ENCODE data around the gene RANBP9.

Gene RANBP9

DNA sequence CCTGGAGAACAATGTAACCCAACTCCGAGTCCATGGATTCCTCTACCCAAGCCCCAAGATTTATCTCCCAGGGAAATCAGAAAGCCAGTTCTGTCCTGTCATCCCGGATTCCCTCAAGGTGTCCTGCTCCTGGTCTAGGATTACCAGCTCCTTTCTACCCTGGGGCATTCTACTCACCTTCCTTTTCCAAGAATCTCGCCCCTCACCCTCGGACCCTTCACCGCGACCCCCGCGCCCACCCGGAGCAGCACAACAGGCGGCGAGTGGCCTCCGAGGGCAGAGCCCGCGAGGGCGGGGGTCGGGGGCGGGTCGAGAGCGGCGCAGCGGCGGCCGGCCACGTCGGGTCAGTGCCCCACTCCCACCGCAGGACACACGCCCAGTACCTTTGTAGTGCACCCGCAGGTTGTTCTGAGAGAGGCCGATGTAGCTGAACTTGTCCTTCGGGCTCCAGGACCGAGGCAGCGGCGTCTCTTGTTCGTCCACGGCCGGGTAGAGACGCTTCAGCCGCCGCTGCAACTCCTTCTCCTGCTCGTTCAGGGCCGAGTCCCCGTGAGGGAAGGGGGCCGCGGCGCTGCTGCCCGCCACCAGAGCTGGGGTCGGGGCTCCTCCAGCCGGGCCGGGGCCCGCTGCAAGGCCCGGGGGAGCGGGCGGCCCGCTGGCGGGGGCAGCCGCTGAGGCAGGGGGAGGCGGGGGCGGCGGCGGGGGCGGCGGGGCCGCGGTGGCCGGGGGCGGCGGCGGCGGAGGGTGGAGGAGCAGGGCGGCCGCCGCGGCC is 897 bp downstream of the RANBP9 start:
- no peak for DNase-seq (ENCODE audit: low read depth)

DNA sequence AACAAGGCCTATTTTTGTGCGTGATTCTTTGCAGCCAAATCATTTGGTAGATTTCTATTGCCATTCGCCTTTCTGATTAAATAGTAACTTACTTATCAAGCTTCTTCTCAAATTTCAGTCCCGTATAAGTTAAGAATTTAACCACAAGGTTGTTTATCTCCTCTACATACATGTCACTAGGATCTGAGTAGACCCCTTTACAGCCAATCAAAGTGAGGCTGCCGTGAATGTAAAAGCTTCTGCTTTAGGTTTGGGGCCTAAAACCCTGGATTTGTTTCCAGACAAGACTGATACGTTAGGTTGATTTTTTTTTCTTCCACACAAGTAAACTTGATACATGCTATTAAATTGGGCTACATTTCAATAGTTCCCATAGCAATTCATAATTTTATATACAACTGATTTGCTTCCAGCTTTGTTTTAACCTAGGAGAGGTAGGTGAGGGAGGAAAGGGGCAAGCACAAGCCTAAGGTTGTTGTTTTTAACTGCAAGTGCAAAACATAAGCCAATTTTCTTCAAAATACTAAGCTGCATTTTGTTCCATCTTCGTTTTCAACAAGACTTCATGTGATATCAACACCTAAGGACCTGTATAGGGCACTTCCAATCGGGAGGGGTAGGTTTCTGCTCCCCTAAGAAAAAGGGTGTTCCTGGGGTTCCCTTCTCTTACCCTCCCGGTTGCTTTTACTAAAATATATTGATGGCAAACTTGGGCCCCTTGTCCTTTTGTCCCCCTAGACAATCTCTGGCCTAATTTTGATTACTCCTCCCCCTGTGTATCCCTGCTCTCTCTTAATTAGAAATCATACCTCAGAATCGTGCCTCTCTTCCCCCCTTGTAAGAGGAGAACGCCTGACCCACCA is 1.7 kb downstream of the RANBP9 start:
- no peak for DNase-seq (ENCODE audit: low read depth)

DNA sequence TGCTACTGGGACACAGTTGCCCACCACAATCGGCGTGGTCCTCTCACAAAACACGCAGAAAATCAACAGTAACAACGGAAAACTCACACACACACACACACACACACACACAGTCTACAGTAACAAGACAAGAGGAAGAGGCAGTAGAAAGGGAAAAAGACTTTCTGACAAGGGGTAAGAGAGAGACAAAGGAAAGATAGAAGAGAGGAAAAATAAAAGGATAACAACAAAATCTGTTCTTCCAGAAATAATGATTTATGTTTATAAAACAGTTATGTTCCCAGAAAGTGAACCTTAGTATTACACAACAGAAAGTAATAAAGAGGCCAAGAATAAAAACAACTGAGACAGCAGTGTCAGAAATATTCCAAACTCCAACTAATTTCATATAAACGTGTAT is 2.9 kb downstream of the RANBP9 start:
- DNase-seq (ENCODE audit: low read depth): no peak

DNA sequence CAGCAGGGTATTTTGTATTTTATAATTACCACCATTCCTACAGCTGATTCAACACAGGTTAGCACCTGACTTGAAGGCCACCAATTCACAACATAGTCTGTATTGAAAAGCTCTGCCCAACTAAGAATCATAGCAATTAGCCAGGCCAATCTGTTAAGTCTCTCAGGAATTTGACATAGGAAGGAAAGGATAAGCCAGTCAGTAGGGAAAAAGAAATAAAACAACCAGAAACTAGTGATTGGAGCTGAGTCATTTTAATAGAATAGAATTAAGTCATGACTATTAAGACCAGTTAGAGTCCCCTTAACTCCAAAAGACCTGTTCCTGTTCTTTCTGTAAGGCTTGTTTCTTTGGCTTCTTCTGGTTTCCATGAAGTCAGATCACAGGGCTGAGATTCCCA is 8.1 kb downstream of the RANBP9 start:
- DNase-seq (ENCODE audit: low read depth): no peak

DNA sequence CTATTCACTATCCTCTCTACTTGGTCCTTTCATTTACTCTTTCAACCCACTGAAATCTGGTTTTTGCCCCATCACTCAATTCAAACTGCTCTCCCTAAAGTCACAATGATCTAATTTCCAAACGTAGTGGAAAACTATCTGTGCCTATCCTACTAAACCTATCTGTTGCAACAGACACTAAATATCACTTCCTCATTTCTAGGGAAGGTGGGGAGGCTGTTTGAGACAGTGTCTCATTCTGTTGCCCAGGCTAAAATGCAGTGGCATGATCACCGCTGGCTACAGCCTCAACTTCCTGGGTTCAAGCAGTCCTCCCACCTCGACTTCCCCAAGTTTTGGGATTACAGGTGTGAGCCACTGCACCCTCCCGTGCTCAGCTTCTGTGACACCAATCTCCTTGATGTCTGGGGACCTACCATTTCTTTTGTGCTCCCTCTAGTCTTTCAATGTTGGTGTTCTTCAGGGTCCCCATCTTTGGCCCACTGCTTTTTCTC is 8.8 kb downstream of the RANBP9 start:
- no peak for DNase-seq (ENCODE audit: low read depth)

DNA sequence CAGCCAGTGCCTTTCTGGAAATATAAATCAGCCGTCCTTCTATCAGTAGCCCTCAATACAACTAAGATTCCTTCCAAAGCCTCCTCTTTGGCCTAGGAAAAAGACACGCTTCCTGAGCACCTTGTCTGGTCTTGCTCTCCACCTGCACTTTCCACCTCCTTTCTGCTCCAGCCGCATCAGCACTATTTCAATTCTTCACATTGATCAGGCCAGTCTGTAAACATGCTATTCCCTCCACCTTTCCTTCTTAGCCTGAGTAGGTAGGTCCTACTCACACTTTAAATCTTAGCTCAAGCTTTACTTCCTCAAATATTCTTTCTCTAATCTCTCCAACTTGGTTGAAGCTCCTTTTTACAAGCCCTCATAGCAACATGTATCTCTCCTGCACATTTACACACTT is 11.4 kb downstream of the RANBP9 start:
- no peak for DNase-seq (ENCODE audit: low read depth)

DNA sequence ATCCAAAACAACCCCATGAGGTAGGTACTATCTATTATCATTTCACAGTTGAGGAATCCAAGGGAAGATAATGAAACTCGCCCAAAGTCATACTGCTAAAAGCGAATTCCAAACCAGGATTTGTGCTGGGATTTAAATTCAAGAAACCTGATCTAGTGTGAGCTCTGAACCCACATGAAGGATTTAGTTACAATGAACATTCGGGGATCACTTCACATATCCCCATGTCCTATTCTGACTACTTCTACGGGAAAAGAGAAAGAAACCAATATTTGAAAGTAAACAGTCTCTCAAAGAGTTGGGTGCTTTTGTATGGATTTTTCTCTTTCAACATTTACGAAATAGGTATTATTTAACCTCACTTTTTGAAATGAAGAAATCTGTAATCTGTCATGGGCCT is 12.9 kb downstream of the RANBP9 start:
- no peak for DNase-seq (ENCODE audit: low read depth)

DNA sequence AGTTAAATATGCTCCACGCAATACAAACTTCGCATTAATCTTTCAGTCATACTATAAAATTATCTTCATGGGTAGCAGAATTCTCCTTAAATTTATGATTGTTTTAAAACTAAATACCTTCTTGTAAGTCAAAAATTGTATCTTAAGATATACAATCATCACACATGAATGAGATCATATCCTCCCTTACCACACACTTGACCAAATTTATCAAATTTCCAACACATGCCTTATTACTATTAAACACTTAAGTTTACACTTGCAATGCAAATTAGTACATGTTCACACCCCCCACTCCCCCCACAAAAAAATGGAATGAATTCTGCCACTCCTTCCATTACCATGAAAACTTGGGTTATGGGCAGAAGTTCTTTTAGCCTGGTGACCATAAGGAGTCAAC is 13.8 kb downstream of the RANBP9 start:
- DNase-seq (ENCODE audit: low read depth): no peak

DNA sequence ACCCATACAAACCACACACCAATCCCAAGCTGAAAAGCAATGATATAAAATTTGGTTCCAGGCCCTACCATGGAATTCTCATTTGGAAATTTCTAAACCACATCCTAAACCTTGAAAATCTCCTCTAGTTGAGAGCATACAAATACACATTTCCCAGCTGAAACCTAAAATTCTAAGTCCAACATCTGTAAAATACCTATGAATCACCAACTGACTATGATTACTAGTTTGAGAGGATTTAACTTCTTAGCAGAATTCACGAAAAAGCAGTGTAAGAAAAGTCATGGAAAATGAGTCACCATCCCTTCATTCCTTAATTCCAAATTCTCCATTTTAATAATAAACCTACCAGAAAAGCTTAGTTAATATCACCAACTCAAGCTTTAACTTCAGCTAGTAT is 15.4 kb downstream of the RANBP9 start:
- no peak for DNase-seq (ENCODE audit: low read depth)

DNA sequence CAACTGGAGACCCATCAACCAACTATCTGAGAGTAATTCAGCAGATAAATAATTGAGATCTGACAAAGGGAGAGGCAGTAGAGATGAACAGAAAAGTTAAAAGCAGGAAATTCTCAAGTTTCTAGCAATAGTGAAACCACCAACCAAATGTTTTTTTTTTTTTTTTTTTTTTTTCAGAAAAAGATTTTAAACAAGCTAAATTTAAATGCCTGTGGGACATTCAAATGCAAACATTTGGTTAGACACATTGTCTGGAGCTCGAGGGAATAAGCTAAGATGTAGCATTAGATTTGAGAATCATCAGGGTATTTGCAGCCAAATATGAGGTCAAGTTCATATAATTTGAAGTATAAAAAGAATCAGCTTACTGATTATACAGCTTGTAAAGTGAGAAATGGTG is 16.4 kb downstream of the RANBP9 start:
- DNase-seq (ENCODE audit: low read depth): no peak

DNA sequence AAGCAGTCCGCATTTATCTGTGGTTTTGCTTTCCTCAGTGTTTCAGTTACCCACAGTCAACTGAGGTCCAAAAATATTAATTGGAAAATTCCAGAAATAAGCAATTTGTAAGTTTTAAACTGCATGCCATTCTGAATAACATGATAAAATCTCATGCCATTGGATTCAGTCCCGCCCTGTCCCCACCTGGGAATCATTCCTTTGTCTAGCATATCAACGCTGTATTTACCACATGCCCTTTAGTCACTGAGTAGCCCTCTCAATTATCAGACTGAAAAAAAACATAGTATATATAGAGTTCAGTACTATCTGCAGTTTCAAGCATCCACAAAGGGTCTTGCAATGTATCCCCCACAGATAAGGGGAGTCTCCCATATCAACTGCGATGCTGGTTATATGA is 17.1 kb downstream of the RANBP9 start:
- no peak for DNase-seq (ENCODE audit: low read depth)

DNA sequence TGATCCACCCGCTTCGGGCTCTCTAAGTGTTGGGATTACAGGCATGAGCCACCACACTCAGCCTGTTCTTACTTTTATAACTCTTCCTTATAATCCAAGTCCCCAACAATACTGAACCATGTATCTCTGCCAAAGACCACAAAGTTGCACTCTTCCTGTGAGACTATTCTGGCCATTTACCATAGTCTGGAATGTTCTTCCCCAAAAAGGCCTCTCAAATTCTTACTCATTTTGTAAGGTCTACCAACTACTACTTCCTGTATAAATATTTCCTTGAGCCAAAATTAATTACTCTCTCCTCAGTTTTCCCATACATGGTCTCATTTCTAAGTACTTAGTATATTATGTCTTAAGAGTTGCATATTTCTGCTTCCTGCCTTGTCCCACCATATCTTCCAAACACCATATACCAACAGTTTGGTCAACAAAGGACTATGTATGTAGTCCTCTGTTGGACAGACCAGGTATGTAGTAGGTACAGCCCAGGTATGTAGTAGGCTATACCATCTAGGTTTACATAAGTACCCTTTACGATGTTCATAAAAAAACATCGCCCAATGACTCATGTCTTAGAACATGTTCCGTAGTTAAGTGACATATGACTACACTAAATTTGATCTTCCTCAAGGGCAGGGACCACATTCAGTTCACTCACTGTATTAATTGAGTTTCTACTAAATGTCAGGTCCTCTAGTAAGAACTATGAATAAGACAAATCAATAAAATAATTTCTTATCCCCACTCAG is 22.0 kb downstream of the RANBP9 start:
- no peak for DNase-seq (ENCODE audit: low read depth)

DNA sequence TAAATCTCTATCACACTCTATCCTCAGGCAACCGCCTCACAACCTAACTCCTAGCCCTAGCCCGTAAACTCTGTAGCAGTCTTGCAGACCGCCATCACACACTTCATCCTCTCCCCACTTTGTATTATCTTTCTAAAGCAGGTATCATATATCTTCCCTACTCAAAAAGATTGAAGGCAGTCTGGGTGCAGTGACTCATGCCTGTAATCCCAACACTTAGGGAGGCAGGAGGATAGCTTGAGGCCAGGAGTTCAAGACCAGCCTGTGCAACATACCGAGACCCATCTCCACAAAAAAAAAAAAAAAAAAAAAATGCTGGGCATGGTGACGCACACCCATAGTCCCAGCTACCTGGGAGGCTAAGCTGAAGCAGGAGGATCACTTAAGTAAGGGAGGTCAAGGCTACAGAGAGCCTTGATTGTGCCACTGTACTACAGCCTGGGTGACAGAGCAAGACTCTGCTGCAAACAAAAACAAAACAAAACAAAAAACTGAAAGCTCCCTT is 22.9 kb downstream of the RANBP9 start:
- no peak for DNase-seq (ENCODE audit: low read depth)

DNA sequence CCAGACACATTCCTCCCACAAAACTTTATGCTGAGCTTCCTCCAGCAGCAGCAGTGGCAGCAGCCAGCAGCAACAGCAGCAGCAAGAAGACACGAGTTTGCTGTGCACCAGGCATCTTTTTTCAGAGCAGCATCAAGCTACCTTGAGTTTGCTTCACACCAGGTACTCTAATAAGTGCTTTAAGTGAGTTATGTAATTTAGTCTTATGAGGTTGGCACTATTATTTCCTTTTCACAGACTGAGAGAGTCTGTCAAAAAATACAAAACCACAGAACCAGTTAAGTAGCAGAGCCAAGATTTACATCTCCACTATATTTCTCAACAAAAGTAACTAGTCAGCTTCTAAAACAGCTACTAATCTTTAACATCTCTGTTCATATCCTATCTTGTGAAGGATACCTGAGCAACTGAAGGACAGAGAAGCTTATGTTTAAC is 23.7 kb downstream of the RANBP9 start:
- no peak for DNase-seq (ENCODE audit: low read depth)

DNA sequence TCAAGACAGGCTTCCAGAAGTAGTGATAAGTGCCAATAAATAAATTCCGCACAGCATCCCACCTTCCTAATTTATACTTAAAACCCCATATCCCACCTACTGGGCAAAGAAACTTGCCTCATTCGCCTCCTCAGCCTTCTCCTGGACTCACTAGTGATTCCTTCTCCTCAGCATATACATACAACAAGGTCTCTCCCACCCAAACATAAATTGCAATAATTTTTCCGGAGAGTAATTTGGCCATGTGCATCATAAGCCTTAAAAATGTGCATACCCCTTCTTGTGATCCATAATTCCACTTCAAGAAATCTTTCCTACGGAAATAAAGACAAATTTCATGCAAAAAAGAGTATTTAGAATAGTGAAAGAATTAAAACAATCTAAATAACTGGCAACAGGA is 26.8 kb downstream of the RANBP9 start:
- DNase-seq (ENCODE audit: low read depth): no peak

DNA sequence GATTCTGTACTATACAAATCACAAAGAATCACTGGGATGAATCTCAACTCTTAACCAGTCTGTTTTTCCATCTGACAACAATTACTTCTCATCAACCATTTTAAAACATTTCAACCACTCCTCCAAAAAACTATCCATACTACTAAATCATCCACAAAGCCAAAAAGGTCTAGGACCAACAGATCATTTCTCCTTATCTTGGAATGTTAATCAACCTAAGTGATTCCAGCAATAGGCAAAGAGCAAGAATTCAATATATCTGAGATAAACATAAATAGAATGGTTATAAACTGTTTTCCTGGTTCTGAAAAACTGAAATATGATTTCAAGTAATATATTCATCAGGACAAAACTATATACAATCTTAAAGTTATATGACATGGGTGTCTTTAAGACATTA is 28.6 kb downstream of the RANBP9 start:
- DNase-seq (ENCODE audit: low read depth): no peak

DNA sequence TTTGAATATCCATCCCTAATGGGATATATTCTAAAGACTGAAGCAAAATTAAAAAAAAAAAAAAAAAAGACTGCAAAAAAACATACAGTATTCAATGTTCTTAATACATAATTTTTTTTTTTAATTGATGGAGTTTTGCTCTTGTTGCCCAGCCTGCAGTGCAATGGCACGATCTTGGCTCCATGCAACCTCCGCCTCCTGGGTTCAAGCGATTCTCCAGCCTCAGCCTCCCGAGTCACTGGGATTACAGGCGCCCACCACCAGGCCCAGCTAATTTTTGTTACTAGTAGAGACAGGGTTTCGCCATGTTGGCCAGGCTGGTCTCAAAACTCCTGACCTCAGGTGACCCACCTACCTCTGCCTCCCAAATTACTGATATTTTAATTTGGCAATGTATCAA is 29.3 kb downstream of the RANBP9 start:
- DNase-seq (ENCODE audit: low read depth): no peak

DNA sequence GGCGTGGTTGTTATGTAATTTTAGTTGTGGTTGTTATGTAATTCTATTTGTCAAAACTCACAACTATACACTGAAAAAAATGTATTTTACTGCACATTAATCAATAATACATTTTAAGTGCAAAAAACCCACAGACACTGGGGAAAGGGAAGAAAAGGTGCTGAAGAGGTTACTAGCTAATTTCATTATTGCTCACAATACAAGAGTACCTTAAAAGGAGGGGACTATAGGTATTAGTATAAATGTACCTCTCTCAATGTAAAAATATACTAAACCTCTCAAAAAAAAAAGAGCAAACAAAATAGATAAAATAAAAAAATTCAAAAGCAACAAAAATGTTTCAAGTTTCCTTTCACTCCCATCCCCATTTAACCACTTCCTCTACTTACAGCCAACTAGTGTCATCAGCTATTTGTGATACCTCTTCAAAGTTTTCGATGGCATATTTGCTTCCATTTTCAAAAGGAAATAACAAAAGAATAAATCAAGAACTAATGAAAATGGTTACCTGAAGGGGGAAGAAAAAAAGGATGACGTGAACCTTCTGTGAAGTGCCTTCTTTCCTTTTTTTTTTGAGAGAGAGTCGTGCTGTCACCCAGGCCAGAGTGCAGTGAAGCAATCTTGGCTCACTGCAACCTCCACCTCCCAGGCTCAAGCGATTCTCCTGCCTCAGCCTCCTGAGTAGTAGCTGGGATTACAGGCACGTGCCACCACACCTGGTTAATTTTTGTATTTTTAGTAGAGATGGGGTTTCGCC is 30.2 kb downstream of the RANBP9 start:
- DNase-seq (ENCODE audit: low read depth): no peak

DNA sequence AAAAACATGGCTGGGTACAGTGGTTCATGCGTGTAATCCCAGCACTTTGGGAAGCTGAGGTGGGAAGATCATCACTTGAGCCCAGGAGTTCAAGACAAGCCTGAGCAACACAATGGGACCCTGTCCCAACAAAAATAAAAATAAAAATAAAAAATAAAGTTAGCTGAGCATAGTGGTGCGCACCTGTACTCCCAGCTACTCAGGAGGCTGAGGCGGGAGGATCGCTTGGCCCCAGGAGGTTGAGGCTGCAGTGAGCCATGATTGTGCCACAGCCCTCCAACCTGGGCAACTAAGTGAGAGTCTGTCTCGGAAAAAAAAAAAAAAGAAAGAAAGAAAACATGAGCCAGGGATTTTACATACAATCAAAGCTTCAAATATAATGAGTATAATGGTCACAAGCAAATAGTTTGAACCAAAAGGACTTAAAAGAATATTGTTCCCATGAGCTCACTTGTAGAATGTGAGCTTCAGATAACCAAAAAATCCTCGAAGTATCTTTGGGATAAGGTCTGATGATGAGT is 31.1 kb downstream of the RANBP9 start:
- no peak for DNase-seq (ENCODE audit: low read depth)

DNA sequence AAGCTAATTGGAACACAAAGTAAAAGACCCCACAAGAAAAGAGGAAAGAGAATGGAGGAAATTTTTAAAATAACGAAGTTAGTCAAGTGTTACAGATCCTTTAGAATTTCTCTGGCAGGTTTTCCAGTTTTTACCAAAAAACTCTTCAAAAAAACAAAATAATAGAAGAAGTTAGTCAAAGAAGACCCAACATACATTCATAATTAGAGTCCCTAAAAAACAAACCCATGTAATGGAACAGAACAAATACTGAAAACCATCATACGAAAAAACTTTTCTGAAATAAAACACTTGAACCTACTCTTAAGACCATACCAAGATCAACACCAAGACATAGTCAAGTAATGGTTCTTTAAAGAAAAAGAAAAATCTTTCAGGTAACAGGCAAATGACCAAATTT is 31.6 kb downstream of the RANBP9 start:
- no peak for DNase-seq (ENCODE audit: low read depth)

DNA sequence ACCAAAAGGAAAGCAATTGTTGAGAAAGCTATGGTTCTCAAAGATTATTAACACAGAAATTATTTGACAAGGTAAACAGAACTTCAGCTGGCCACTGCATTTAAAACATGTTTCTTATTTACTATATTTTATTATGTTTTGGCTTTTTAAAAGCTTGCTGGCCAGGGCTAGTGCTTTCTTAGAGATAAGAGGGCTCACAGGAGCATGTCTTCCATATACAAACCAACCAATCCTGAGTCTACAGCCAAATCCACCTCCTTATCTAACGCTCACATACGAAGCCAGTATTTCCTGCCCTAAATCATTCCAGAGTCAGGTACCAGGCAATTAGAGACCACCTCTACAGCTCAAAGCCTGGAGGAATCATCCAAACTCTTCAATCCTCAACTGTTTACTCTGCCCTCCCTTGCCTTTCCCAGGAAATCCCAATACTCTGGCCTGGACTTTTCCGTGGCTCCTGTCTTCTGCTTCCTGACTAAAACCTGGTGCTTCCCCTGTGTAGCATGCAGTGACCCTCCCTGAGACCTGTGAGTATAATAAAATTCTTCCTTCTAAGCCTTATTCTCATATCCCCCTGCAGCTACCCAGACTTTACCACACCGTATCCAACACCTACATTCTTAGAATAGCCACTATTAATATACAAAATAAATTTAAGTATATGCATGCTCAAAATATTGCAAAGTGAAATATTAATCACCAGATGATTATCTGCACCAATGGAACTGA is 33.2 kb downstream of the RANBP9 start:
- DNase-seq (ENCODE audit: low read depth): no peak

Data from non-pigmented ciliary epithelial cell (primary cell).